Transverse colon (tissue), 4 donors: Measurements from ENCODE around the gene CEBPB.
"Not testable (repeated sequence)": the region's sequence is repeated elsewhere in the genome, so short reads cannot be mapped to it uniquely, and the experiment has no call there.

Source experiments
- CTCF ChIP-seq, 5 experiments: fragments of 200-600 bp in 3 of 5; fragments of 450-650 bp in 2 of 5; sonication (generic) in 3 of 5; IDR thresholded peaks; 1 replicate in 2 of 5; 2 replicates in 3 of 5; pipeline ENCODE4 v1.5.1; 2016 to 2017; ENCODE audit warnings: antibody characterized with exemption in 5 of 5, inconsistent platforms in 3 of 5, mild to moderate bottlenecking in 2 of 5, moderate library complexity in 1 of 5
- EP300 ChIP-seq: sonication (generic); formaldehyde crosslinking; IDR thresholded peaks from one replicate; pipeline ENCODE4 v1.6.1; 2017; ENCODE audit warnings: antibody characterized with exemption, low read depth
- POLR2A ChIP-seq: fragments of 450-650 bp; IDR thresholded peaks from one replicate; pipeline ENCODE4 v1.6.1; 2016; ENCODE audit warnings: antibody characterized with exemption, mild to moderate bottlenecking, moderate library complexity
- POLR2AphosphoS5 ChIP-seq, 3 donors: sonication (generic); formaldehyde crosslinking; IDR thresholded peaks; one replicate each; pipeline ENCODE4 v1.6.1; 2016; ENCODE audit warnings: antibody characterized with exemption in 3 of 3

- TF ChIP-seq CTCF (IDR thresholded peaks at IDR 0.05); EP300; POLR2AphosphoS5 (IDR thresholded peaks at IDR 0.05); POLR2A: not testable (repeated sequence)
Observed at GRCh38 chr20:50161494-50161893, 29.1 kb upstream of the CEBPB start.
